Peyer's patch (tissue), 4 donors: Measurements from ENCODE around the gene TGFBR1.

ENCODE experiments used
- CTCF ChIP-seq, 6 experiments: fragments of 450-650 bp in 4 of 6; fragments of 200-600 bp in 2 of 6; sonication (generic) in 1 of 6; IDR thresholded peaks; one replicate each; pipeline ENCODE4 v1.5.1; 2017 to 2019; ENCODE audit warnings: antibody characterized with exemption in 6 of 6, mild to moderate bottlenecking in 3 of 6, moderate library complexity in 1 of 6
- POLR2A ChIP-seq, 2 donors: fragments of 450-650 bp; IDR thresholded peaks; one replicate each; pipeline ENCODE4 v1.5.1; 2017; ENCODE audit warnings: antibody characterized with exemption in 2 of 2, mild to moderate bottlenecking in 2 of 2, moderate library complexity in 2 of 2

DNA sequence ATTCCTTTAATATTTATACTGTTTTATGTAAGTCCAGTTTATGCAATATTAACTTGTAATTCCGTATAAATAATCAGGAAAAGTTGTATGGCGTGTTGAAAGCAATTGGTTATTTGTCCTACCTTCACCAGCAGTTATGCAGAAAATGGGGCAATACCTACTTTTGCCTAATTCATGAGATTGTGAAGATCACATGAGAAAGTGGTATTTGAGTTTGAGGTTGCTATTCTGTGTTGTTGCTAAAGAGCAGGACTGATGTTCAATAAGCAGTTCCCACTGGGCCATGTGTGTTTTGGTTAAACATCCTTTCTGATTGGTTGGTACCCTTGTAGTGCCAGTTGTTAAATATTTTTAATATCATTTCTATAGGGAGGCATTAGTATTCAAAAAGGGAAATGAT is 3.2 kb downstream of the TGFBR1 start:
- TF ChIP-seq CTCF (IDR thresholded peaks at IDR 0.05) (no peak), POLR2A (IDR thresholded peaks at IDR 0.05) (no peak)
